GM19397 (cell line): ENCODE measurements around the gene ACAP3.

ENCODE experiments used
- ATAC-seq: cut with Tn5 transposase; IDR thresholded peaks from one replicate; pipeline ENCODE4 v1.9.1; 2021; ENCODE audit warnings: mild to moderate bottlenecking, moderate library complexity; ENCODE audit not compliant: unreplicated experiment

ACAP3 gene

DNA sequence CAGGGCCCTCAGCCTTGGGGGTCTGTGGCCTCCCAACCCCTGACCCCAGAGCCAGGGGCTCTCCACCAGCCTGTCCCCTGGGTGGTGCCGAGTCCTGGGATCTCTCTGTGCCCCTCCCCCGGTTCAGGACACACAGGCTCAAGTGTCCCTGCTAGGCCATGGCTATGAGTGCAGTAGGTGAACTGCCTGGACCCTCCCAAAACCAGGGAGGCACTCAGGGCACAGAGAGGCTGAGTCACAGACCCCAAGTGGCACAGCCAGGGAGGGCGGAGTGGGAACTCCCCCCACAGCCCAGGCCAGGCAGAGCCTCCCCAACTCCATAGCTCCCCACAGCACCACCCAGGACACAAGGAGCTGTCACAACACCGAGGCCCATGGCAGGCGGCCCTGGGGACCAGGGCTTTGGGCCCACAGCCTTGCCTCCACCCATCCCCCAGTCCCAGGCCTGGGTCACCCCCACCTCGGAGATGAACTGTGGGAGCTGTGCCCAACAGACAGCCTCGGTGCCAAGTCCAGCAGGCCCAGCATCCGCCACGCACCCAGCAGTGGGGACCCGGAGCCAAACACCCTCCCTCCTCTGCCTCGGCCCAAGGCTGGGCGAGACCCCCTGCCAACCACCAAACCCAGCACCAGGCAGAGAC, 38.2 kb upstream of the ACAP3 start:
- ATAC-seq = no peak

- ATAC-seq = no peak
Measured at GRCh38 chr1:1345384-1345783, 37.7 kb upstream of the ACAP3 start.

- no peak for ATAC-seq
Measured at GRCh38 chr1:1344655-1345361, 37.1 kb upstream of the ACAP3 start.

- ATAC-seq = no peak
Measured at GRCh38 chr1:1343811-1344421, 36.2 kb upstream of the ACAP3 start.

- no peak for ATAC-seq
Measured at GRCh38 chr1:1342584-1343115, 34.9 kb upstream of the ACAP3 start.

DNA sequence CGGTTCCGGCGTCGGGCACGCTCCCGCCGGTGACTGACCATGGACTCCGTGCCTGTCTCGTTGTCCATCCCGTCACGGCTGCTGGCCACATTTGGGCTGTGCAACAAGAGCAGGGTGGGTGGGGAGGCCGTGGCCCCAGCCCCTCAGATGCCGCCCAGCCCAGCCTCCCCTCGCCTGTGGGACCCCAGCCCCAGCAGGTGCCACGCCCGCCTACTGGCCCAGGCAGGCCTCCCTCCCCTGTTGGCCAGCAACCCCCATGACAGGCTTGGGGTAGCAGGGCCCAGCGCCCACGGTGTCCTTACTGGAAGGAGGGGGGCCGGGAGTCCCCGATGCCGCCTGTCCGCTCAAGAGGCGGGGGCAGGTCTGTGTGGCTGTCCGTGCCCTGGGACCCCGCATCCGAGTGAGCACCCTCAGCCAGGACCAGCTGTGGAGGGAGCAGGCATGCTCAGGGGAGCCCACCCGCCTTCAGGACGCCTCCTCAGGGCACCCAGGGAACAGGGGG, 34.4 kb upstream of the ACAP3 start:
- no peak for ATAC-seq

DNA sequence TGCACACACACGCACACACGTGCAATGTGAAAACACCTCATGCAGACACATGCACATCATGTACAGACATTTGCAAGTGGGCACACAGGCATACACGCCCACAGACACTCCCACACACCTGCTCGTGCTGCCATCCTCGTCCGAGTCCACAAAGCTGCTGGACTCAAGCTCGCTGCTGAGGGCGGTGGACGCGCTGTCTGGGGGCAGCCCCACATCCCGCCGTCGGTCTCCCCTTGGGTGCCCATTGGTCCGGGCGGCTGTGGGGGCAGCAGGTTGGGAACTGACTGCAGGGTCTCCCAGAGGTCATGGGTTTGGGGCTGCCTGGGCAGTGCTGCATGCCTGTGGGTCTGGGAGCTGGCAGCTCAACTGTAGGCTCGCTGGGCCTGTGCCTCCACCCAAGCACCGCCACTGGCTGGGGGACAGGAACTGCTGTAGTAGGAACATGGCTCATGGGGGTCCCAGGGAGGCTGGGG, 33.9 kb upstream of the ACAP3 start:
- no peak for ATAC-seq

GRCh38 chr1:1340791-1341548, 33.2 kb upstream of the ACAP3 start:
- ATAC-seq = no peak

DNA sequence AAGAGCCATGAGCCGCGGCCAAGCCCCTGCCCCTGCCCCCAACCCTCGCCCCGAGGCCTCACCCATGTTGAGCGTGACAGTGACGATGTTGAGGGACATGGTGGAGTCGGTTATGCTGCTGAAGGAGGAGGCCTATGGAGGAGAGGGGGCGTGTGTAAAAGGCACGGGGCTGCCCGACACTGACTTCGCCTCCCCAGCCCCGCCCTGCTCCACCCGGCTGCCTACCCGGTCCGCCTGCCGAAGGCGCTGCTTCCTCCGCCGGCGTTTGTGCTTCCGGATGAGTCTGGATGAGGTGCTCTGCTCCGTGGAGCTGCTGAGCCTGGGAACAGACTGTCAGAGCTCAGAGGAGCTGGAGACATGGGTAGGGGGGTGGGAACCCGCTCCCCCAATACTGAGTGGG, 32.5 kb upstream of the ACAP3 start:
- no peak for ATAC-seq

DNA sequence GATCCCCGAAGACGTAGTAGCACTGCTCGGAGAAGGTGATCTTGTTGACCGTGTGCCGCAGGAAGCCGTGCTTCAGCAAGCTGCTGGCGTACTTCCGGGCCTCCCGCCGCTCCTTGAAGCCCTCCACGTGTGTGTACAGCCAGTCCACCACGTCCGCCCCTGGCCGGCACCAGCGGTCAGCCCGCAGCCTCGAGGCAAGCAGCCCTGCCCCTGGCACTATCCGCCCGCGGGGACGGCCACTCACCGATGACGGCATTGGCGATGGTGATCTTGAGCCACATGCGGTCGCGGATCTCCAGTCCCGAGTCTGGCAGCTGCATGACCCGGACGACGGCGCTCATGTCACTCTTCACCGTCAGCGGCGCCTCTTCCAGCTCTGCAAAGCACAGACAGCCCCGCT, 30.5 kb upstream of the ACAP3 start:
- no peak for ATAC-seq

- ATAC-seq = no peak
Measured at GRCh38 chr1:1337793-1338147, 30.0 kb upstream of the ACAP3 start.

GRCh38 chr1:1336931-1337792, 29.4 kb upstream of the ACAP3 start:
- no peak for ATAC-seq

DNA sequence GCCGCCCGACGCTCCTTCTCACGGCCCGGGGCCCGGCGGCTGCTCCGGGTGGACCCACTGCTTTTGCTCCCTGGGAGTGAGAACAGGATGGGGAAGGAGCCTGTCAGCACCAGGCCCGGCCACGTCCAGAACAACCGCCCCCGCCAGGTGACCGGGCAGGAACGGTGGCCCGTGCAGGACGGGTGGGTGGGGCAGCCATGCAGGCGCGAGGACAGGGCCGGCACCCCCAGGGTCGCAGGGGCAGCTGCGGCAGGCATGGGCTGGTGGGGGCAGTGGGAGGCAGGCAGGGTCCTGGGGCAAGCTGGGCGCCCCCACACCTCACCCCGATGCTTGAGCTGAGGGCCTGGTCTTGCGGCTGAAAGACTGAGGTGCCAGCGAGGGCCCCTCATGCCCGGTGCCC, 28.7 kb upstream of the ACAP3 start:
- ATAC-seq = no peak

GRCh38 chr1:1335792-1336248, 28.1 kb upstream of the ACAP3 start:
- no peak for ATAC-seq

- no peak for ATAC-seq
Measured at GRCh38 chr1:1335283-1335682, 27.6 kb upstream of the ACAP3 start.

GRCh38 chr1:1334835-1335234, 27.1 kb upstream of the ACAP3 start:
- ATAC-seq = no peak

GRCh38 chr1:1333551-1334241, 26.0 kb upstream of the ACAP3 start:
- no peak for ATAC-seq

DNA sequence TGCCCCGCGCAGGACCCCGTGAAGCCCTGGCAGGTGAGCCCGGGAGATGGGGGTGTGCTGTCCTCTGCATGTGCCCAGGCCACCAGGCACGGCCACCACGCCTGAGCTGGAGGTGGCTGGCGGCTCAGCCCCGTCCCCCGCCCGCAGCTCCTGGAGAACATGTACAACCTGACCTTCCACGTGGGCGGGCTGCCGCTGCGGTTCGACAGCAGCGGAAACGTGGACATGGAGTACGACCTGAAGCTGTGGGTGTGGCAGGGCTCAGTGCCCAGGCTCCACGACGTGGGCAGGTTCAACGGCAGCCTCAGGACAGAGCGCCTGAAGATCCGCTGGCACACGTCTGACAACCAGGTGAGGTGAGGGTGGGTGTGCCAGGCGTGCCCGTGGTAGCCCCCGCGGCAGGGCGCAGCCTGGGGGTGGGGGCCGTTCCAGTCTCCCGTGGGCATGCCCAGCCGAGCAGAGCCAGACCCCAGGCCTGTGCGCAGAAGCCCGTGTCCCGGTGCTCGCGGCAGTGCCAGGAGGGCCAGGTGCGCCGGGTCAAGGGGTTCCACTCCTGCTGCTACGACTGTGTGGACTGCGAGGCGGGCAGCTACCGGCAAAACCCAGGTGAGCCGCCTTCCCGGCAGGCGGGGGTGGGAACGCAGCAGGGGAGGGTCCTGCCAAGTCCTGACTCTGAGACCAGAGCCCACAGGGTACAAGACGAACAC, 25.2 kb upstream of the ACAP3 start:
- ATAC-seq = no peak
